Measurements from ENCODE around the gene DMKN.

The DMKN gene

DNA sequence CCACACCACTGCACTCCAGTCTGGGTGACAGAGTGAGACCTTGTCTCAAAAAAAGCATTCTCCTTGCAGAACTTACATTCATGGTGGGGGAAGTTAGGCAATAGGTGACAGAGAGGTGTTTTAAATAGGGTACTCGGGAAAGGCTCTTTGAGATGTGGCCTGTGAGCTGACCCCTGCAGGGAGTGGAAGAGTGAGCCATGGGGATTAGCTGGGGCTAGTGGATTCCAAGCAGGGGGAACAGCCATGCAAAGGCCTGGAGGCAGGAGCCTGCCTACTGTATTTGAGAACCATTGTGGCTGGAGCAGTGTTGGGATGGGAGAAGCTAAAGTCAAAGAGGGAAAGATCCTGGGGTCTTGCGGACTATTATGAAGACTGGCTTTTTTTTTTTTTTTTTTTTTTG is 3.9 kb upstream of the DMKN start:
- peaks cover 43% of the 10 kb centered on the region for H3K27me3 Mint-ChIP-seq (ENCODE audit: low read depth, poor library complexity)
- peaks cover 20% of the 10 kb centered on the region for H3K4me1 Mint-ChIP-seq
- DNase-seq: no peak
- H3K27ac Mint-ChIP-seq: no peak overlapping the region
- TF ChIP-seq, protein P1, sequence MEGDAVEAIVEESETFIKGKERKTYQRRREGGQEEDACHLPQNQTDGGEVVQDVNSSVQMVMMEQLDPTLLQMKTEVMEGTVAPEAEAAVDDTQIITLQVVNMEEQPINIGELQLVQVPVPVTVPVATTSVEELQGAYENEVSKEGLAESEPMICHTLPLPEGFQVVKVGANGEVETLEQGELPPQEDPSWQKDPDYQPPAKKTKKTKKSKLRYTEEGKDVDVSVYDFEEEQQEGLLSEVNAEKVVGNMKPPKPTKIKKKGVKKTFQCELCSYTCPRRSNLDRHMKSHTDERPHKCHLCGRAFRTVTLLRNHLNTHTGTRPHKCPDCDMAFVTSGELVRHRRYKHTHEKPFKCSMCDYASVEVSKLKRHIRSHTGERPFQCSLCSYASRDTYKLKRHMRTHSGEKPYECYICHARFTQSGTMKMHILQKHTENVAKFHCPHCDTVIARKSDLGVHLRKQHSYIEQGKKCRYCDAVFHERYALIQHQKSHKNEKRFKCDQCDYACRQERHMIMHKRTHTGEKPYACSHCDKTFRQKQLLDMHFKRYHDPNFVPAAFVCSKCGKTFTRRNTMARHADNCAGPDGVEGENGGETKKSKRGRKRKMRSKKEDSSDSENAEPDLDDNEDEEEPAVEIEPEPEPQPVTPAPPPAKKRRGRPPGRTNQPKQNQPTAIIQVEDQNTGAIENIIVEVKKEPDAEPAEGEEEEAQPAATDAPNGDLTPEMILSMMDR (IDR thresholded peaks at IDR 0.05): no peak
- H3K9me3 Mint-ChIP-seq: no peaks in the 10 kb centered on the region
- no peaks in the 10 kb centered on the region for H3K36me3 Mint-ChIP-seq (ENCODE audit: low read depth)
- H3K4me3 Mint-ChIP-seq: no peak overlapping the region

DNA sequence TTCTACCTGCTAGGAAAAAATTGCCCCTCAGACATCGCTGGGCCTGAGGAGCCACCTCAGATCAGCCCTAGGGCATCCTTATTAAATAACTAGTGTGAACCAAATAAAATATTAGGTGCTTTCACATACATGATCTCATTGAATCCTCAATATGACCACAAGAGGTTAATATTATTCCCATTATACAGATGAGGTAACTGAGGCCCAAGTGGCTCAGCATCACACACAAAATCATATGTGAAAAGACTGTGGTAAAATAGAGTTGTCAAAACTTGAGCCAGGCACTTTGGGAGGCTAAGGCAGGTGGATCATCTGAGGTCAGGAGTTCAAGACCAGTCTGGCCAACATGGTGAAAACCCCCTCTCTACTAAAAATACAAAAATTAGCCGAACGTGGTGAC is 2.9 kb upstream of the DMKN start:
- H3K9me3 Mint-ChIP-seq: no peaks in the 10 kb centered on the region
- peaks cover 53% of the 10 kb centered on the region for H3K27me3 Mint-ChIP-seq (ENCODE audit: low read depth, poor library complexity)
- no peak overlapping the region for H3K4me3 Mint-ChIP-seq
- H3K36me3 Mint-ChIP-seq (ENCODE audit: low read depth): no peaks in the 10 kb centered on the region
- DNase-seq: no peak
- H3K27ac Mint-ChIP-seq: no peak overlapping the region
- TF ChIP-seq, protein P1 (IDR thresholded peaks at IDR 0.05): no peak
- peaks cover 20% of the 10 kb centered on the region for H3K4me1 Mint-ChIP-seq

DNA sequence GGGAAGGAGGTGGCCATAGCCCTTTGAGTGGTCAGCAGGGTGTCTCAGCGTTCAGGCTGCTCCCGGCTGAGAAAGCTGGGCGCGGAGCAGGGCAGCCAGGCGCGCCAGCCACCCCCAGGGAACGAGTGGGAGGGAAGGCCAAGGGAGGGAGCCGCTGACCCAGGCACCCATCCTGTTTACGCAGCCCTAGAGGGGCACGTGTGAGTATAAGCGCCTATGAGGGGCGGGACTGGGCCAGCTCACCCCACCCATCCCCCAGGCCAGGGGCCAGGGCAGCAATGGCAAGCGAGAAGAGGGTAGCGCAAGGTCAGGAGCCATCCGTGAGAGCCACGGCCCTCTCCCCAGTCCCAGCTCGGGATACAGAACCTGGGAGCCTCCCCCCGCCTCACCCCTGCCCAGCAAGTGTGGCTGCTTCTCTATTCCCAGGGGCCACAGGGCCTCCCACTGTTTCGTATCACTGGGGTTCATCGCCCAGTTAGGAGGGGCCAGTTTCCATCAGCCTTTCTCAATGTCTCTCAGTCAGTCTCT is 897 bp upstream of the DMKN start:
- peak; percentile 53 for DNase-seq
- no peak overlapping the region for H3K27ac Mint-ChIP-seq
- peak overlapping the region; percentile 67 for H3K4me3 Mint-ChIP-seq
- H3K36me3 Mint-ChIP-seq (ENCODE audit: low read depth): no peaks in the 10 kb centered on the region
- no peaks in the 10 kb centered on the region for H3K9me3 Mint-ChIP-seq
- peaks cover 66% of the 10 kb centered on the region for H3K27me3 Mint-ChIP-seq (ENCODE audit: low read depth, poor library complexity)
- TF ChIP-seq, protein P1 (IDR thresholded peaks at IDR 0.05): no peak
- peaks cover 29% of the 10 kb centered on the region for H3K4me1 Mint-ChIP-seq

DNA sequence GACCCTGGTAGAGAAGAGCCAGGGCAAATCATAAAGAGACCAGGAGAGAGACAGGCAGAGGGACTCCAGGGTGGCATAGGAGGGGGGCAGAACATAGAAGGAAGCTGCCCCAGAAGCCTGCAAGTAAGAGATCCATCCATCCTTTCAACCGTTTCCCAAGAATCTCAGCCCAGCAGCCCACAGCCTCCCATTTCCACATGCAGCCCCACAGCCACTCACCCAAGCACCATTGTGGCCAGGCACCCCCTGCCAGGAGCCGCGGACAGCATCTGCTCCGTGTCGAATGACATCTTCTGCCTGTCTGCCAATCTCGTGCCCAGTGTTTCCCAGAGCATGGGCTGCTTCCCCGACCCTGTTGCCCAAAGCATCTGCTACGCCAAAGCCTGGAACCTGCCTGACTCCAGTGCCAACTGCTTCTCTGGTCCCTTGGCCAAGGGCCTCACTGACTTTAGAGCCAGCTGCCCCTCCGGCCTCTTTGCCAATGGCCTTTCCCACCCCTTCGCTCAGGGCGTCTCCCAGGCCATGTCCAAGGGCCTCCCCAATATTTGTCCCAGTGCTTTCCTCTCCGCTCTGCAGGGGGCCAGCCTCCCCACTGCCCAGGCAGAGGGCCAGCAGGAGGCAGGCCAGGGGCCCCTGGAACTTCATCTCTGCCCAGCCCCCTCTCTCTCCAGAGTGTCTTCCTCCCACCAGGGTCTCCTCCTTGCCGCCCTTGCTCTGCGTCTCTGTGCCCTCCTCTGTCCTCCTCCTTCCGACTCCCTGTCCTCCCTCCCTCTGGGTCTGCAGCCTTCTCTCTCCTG is 420 bp downstream of the DMKN start:
- H3K4me1 Mint-ChIP-seq: peaks cover 40% of the 10 kb centered on the region
- no peak overlapping the region for H3K27ac Mint-ChIP-seq
- peaks cover 67% of the 10 kb centered on the region for H3K27me3 Mint-ChIP-seq (ENCODE audit: low read depth, poor library complexity)
- H3K9me3 Mint-ChIP-seq: no peaks in the 10 kb centered on the region
- peak overlapping the region; percentile 24 for H3K4me3 Mint-ChIP-seq
- TF ChIP-seq, protein P1 (IDR thresholded peaks at IDR 0.05): no peak
- DNase-seq: no peak
- H3K36me3 Mint-ChIP-seq (ENCODE audit: low read depth): no peaks in the 10 kb centered on the region

DNA sequence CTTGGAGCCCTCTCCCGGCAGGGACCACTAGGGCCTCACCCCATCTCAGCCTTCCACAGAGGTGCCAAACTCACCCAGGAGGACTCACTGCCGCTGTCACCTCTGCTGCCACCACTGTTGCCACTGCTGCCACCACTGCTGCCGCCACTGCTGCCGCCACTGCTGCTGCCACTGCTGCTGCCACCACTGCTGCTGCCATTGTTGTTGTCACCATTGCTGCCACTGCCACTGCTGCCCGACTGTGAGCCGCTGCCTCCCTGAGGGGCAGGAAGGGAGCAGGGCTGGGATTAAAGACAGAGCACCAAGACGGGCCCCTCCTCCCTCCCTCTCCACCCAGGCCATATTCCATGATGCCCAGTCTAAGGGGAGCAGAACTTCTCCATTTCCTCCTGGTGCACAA is 2.1 kb downstream of the DMKN start:
- Mint-ChIP-seq H3K27me3 (ENCODE audit: low read depth, poor library complexity) (peaks cover 75% of the 10 kb centered on the region), H3K9me3 (no peaks in the 10 kb centered on the region), H3K4me1 (peaks cover 54% of the 10 kb centered on the region), H3K4me3 (no peak overlapping the region), H3K36me3 (ENCODE audit: low read depth) (no peaks in the 10 kb centered on the region), H3K27ac (no peak overlapping the region)
- TF ChIP-seq, protein P1 (IDR thresholded peaks at IDR 0.05): no peak
- no peak for DNase-seq

DNA sequence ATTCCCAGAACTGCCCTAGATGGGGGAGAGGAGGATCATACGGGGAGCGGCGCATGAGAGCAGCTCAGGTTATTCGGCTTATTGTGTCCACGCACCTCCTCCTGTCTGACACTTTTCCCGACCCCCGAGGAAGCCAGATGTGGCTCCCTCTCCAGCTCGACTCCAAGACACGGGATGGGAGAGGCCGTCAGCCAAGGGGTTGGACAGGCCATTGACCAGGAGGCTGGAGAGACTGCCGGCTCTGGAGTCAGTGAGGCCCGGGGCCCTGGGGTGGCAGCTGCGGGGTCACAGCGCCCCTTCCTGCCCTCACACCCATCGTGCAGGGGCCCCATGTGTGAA is 2.9 kb downstream of the DMKN start:
- Mint-ChIP-seq H3K4me3 (peak overlapping the region; percentile 90), H3K27ac (no peak overlapping the region), H3K27me3 (ENCODE audit: low read depth, poor library complexity) (peaks cover 71% of the 10 kb centered on the region), H3K4me1 (peaks cover 61% of the 10 kb centered on the region), H3K36me3 (ENCODE audit: low read depth) (no peaks in the 10 kb centered on the region), H3K9me3 (no peaks in the 10 kb centered on the region)
- TF ChIP-seq, protein P1 (IDR thresholded peaks at IDR 0.05): no peak
- DNase-seq: no peak
